Skeletal muscle cell (primary cell): ENCODE measurements around the gene ARPP19.
"Not testable (repeated sequence)": the region's sequence is repeated elsewhere in the genome, so short reads cannot be mapped to it uniquely, and the experiment has no call there.

Experiments used
- DNase-seq: peaks from one replicate; pipeline ENCODE4 v3.0.0-alpha.2; 2010; ENCODE audit warnings: low read depth
- H3K4me3 ChIP-seq: 2 replicates; pipeline ENCODE4 v1.5.1; 2011; ENCODE audit warnings: low read depth, mild to moderate bottlenecking, control low read depth, low read length, moderate library complexity

The ARPP19 gene

GRCh38 chr15:52520421-52520820, 48.4 kb downstream of the ARPP19 start:
- no peak for DNase-seq
- H3K4me3 ChIP-seq = no peak overlapping the region

- no peak for DNase-seq
Observed at GRCh38 chr15:52518487-52519371, 50.1 kb downstream of the ARPP19 start.

GRCh38 chr15:52517014-52517413, 51.8 kb downstream of the ARPP19 start:
- DNase-seq = no peak
- H3K4me3 ChIP-seq = no peak overlapping the region

More at GRCh38 chr15:52518487-52519371, 50.1 kb downstream of the ARPP19 start:
- H3K4me3 ChIP-seq = no peak overlapping the region

- H3K4me3 ChIP-seq = no peak overlapping the region
- no peak for DNase-seq
Observed at GRCh38 chr15:52515343-52515742, 53.5 kb downstream of the ARPP19 start.

- no peak for DNase-seq
Observed at GRCh38 chr15:52514482-52514881, 54.3 kb downstream of the ARPP19 start.

GRCh38 chr15:52512869-52513268, 56.0 kb downstream of the ARPP19 start:
- H3K4me3 ChIP-seq, DNase-seq: not testable (repeated sequence)

More at GRCh38 chr15:52514482-52514881, 54.3 kb downstream of the ARPP19 start:
- H3K4me3 ChIP-seq = no peak overlapping the region

GRCh38 chr15:52511084-52511483, 57.7 kb downstream of the ARPP19 start:
- no peak for DNase-seq

GRCh38 chr15:52509500-52510245, 59.2 kb downstream of the ARPP19 start:
- no peak for DNase-seq
- no peak overlapping the region for H3K4me3 ChIP-seq

More at GRCh38 chr15:52511084-52511483, 57.7 kb downstream of the ARPP19 start:
- no peak overlapping the region for H3K4me3 ChIP-seq

- no peak for DNase-seq
- no peak overlapping the region for H3K4me3 ChIP-seq
Observed at GRCh38 chr15:52506549-52506948, 62.3 kb downstream of the ARPP19 start.

- H3K4me3 ChIP-seq = no peak overlapping the region
- DNase-seq = no peak
Observed at GRCh38 chr15:52505151-52505550, 63.7 kb downstream of the ARPP19 start.

GRCh38 chr15:52503788-52504496, 64.9 kb downstream of the ARPP19 start:
- peak; percentile 66 for DNase-seq

GRCh38 chr15:52502608-52503007, 66.2 kb downstream of the ARPP19 start:
- no peak overlapping the region for H3K4me3 ChIP-seq
- DNase-seq = no peak

More at GRCh38 chr15:52503788-52504496, 64.9 kb downstream of the ARPP19 start:
- H3K4me3 ChIP-seq = no peak overlapping the region

- DNase-seq = no peak
- no peak overlapping the region for H3K4me3 ChIP-seq
Observed at GRCh38 chr15:52499506-52499905, 69.3 kb downstream of the ARPP19 start.

GRCh38 chr15:52498706-52499105, 70.1 kb downstream of the ARPP19 start:
- DNase-seq = no peak

More at GRCh38 chr15:52498706-52499105, 70.1 kb downstream of the ARPP19 start:
- no peak overlapping the region for H3K4me3 ChIP-seq
